Subcutaneous adipose tissue (tissue), 4 donors: Measurements from ENCODE around the gene HPX. TPM values are rescaled to one million over a fixed set of nuclear protein-coding genes. Genes with fewer than 3 reads are reported as not detected.

Experiments
- total RNA-seq, 4 donors: library from RNA; depleted of rRNA; stranded (reverse); fragments of >200 nt; gene quantifications; one replicate each; pipeline ENCODE4 v1.1.0, GENCODE V29; 2016
- TF ChIP-seq, protein P1 (sequence below): fragments of 450-650 bp; IDR thresholded peaks from one replicate; pipeline ENCODE4 v1.5.1; 2016; ENCODE audit warnings: low read depth, mild to moderate bottlenecking, control low read depth, antibody characterized with exemption, moderate library complexity

HPX gene
- total RNA-seq, 4 donors from 2014 or later = 0.57 to 2.4 TPM; not detected in 2

DNA sequence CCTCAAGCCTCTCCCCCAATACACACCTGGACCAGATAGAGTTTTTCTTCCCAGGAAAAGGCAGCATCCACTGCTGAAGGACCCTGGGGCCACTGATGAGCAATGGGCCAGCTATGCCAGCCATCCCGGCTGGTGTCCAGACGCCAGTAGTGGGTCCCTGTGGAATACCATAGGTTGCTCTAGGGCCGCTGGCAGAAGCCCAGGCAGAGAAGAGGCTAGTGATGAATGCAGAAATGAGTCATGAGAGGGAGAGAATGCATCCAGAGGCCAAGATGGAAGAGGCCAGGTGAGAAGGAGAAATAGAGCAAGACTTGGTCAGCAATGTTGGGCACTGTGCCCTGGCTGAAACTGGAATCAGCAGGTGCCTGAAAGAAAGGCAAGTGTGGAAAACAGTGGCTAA, 8.9 kb downstream of the HPX start:
- TF ChIP-seq, protein P1, sequence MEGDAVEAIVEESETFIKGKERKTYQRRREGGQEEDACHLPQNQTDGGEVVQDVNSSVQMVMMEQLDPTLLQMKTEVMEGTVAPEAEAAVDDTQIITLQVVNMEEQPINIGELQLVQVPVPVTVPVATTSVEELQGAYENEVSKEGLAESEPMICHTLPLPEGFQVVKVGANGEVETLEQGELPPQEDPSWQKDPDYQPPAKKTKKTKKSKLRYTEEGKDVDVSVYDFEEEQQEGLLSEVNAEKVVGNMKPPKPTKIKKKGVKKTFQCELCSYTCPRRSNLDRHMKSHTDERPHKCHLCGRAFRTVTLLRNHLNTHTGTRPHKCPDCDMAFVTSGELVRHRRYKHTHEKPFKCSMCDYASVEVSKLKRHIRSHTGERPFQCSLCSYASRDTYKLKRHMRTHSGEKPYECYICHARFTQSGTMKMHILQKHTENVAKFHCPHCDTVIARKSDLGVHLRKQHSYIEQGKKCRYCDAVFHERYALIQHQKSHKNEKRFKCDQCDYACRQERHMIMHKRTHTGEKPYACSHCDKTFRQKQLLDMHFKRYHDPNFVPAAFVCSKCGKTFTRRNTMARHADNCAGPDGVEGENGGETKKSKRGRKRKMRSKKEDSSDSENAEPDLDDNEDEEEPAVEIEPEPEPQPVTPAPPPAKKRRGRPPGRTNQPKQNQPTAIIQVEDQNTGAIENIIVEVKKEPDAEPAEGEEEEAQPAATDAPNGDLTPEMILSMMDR = no peak

DNA sequence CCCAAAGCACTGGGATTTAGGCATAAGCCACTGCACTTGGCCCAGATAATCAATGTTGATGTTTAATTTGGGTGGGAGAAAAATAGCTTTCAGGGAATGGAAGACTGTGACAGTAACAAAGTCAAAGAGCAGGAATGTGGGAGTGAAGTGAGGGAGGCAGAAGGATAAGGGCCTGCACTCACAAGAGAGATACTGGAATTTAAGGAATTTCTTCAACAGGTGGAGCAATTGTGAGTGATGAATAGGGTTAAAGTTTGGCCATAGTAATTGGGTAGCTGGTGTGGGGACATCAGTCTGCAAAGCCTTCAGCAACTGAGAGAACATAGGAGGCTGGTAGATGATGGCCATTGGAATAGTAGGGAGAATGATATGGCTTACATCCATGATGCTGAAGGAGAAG, 13.3 kb downstream of the HPX start:
- TF ChIP-seq, protein P1 = no peak

DNA sequence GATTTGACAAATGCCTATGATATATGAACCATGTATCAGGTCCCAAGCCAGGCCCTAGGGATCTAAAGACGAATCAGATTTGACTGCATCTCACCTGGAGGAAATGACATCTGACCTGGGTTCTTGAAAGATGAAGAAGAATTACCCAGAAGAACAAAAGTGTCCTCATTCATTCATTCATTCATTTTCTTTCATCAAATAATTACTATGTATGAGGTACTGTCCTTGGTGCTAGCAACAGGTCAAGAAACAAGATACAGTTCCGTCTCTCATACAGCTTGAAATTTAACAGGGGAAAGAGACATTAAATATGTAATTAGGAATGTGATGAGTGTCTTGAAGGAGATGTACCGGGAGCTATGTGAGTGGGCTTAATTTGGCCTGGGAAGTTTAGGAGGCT, 20.1 kb downstream of the HPX start:
- TF ChIP-seq, protein P1 = no peak

DNA sequence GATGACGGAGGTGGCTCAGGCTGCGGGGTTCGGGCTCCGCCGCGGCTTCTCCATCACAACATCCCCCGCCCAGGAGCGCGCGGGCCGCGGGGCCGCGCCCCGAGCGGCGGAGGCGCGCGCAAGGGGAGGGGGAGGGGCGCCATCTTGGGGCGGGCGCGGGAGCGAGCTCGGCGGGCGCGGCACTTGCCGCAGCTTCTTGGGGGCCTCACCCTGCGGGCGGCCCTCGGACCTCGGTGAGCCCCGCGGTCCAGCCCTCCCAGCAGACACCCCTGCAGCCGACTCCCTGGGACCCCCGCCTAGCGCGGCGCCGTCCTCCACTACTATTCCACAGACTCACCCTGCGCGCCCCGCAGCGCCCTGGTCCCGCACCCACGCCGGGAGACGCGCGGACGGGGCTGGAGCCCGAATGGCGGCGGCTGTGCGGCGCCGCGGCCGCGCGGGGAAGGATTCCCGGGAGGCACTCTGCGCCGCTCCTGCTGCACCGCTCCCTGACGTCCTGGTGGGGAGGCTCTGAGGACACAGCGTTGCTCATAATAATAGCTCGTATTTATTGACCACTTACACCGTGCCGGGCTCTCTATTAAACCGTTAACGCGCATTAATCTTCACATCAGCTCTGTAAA, 21.7 kb downstream of the HPX start, which contains the start of gene APBB1:
TSS of gene APBB1 (minus strand) at position 86 of the 623 bp plus-strand sequence. CDS start 7,747 bp downstream, outside the sequence.
- TF ChIP-seq, protein P1 = no peak

DNA sequence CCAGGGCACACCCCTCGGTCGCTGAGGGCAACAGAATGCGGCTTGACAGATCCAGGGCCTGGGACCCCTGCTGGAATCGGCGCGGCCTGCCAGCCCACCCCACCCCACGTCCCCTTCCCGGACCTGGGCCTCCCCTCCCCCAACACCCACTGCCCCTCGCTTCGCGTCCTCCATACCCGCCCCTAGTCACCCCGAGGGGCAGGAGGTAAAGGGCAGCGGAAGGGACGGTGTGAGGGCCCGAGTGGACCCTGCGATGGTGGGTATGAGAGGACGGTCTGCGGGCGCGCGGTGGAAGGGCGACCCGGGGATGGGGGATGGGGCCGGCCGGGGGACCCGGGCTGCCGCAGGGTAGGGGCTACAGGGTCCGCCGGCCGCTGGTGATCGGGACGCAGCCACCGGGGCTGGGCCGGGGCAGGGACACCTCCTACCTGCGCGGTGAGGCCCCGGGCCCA, 22.2 kb downstream of the HPX start:
- TF ChIP-seq, protein P1 = no peak

DNA sequence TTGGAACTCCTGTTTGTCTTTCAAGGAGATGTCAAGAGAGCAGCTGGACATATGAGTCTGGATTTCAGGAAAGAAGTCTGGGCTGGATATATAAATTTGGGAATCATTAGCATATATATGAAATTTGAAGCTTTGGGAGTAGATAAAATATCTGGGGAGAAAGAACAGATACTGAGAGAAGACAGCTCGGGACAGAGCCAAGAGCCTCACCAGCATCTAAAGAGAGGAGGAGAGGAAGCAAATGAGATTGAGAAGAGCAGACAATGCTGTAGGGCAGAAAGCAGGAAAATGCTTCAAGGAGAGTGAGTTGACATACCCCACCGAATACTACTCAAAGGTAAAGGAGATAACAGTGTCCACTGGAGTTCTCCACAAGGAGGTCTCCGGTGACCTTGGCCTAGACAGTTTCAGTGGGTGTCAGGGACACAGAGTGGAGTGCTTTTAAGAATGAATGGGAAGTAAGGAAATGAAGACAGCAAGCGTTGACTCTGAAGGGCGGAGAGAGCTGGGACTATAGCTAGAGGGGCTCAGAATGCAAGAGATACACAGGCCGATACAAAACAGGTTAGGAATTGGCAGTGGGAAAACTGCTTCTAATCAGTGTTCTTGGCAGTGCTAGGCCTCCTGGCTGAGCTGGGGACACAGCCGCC, 22.8 kb downstream of the HPX start:
- TF ChIP-seq, protein P1 = no peak

DNA sequence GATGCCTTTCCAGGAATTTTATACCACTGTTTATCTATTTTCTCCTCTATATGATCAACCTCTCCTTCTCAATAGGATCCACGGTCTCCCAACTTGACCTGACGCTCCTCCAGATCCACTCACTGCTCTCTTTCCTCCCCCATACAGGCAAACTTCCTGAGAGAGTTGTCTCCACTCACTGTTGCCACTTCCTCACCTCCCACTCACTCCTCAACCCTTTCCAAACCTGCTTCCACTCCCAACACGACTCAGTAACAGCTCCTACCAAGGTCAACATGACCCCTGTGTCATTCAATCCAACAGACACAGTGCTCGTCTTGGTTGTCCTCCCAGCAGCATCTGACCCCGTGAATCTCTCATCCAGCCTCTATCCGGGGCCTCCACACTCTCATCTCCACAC, 25.0 kb downstream of the HPX start:
- TF ChIP-seq, protein P1 = no peak
